ENCODE measurements around the gene FMO1.

- TF ChIP-seq, protein P1, sequence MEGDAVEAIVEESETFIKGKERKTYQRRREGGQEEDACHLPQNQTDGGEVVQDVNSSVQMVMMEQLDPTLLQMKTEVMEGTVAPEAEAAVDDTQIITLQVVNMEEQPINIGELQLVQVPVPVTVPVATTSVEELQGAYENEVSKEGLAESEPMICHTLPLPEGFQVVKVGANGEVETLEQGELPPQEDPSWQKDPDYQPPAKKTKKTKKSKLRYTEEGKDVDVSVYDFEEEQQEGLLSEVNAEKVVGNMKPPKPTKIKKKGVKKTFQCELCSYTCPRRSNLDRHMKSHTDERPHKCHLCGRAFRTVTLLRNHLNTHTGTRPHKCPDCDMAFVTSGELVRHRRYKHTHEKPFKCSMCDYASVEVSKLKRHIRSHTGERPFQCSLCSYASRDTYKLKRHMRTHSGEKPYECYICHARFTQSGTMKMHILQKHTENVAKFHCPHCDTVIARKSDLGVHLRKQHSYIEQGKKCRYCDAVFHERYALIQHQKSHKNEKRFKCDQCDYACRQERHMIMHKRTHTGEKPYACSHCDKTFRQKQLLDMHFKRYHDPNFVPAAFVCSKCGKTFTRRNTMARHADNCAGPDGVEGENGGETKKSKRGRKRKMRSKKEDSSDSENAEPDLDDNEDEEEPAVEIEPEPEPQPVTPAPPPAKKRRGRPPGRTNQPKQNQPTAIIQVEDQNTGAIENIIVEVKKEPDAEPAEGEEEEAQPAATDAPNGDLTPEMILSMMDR (IDR thresholded peaks at IDR 0.05; ENCODE audit: low read length), result no peak
- TF ChIP-seq EZH2 (optimal IDR thresholded peaks at IDR 0.05; ENCODE audit: low read depth, low read length), result no peak
These were observed 52.1 kb downstream of the FMO1 start for GRCh38 chr1:171300401-171300800.

Measured in MM.1S (cell line).